DMS 273 (cell line): ENCODE measurements around the gene NFIX.

Experiments
- DNase-seq: peaks from one replicate; lab custom pipeline; 2025; ENCODE audit not compliant: unreplicated experiment; lab: John Stamatoyannopoulos, UW

The NFIX gene

GRCh38 chr19:13146763-13147563 is 151.7 kb downstream of the NFIX start:
- DNase-seq, result no peak
